ENCODE measurements around the gene CYP27C1.

The CYP27C1 gene

DNA sequence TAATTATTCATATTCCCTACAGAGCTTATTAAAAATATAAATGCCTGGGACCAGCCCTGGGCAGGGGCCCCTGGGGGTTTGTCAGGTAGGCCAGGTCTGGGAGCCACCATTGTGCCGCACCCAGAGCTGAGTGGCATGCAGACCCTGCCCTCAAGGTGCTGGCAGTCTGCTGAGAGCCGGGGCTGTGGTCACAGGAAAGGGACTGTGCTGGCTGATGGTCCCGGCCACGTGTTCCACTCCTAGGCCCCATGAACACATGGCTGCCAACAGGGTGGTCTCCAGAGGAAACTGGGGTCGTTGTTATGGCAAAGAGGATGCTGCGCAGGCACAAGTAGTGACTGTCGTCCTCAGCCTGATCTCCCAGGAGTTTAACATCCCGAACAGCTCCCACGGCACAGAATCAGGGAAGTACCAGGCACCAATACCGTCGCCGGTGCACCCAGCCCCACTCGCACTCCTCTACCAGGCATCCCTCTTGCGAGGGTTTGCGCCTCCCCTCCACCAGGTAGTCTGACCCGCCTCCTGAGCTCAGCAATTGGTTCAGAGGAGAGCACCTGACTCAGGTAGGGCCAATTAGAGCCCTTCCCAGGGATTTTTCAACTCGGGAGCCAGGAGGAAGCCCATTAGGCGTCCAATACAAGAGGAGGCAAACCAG is 73.9 kb downstream of the CYP27C1 start:
- Histone ChIP-seq H3K9me3 (ENCODE audit: control insufficient read depth, insufficient read depth, low read length) (0 out of 2 replicates have a peak, but pooled peaks cover 1% of the 10 kb centered on the region), H3K27ac (ENCODE audit: low read depth, low read length) (no peak overlapping the region), H3K4me1 (ENCODE audit: control insufficient read depth, insufficient read depth, low read length) (no peaks in the 10 kb centered on the region; the same call in 1 of the 2 replicates), H3K27me3 (ENCODE audit: control insufficient read depth, insufficient read depth, low read length) (no peaks in the 10 kb centered on the region), H3K4me3 (ENCODE audit: low read depth, low read length) (no peak overlapping the region), H3K36me3 (ENCODE audit: control insufficient read depth, insufficient read depth, low read length) (no peaks in the 10 kb centered on the region), H3K9ac (ENCODE audit: low read depth, low read length) (no peak overlapping the region)

DNA sequence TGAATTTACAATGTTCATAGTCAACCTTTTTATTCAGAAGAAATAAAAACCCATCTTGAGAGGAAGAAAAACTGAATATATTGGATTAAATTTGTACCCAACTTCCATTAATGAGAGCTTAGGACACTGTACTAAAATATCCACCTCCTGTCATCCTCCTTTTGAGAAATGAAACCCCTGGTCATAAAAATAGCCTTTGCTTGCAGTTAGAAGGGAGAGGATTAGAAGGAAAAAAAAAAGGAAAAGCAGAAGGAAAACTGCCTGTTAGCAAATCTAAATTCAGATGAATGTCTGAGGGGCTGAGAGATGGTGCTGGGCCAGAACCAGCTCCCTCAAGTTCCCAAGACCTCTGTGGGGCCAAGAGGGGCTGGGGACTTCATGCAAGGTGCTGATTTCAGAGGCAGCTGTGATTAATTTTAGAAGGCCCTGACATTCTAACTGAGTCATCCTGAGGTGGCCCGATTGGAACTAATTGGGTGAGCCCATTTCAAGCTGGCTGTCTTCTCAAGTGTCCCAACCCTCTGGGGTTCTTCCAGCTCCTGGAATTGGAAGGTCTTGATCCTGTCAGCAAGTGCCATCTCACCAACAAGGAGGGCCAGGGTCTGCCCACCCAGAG is 74.7 kb downstream of the CYP27C1 start:
- Histone ChIP-seq H3K27ac (ENCODE audit: low read depth, low read length) (no peak overlapping the region), H3K9ac (ENCODE audit: low read depth, low read length) (no peak overlapping the region), H3K36me3 (ENCODE audit: control insufficient read depth, insufficient read depth, low read length) (no peaks in the 10 kb centered on the region), H3K4me3 (ENCODE audit: low read depth, low read length) (no peak overlapping the region), H3K9me3 (ENCODE audit: control insufficient read depth, insufficient read depth, low read length) (no peaks in the 10 kb centered on the region), H3K27me3 (ENCODE audit: control insufficient read depth, insufficient read depth, low read length) (no peaks in the 10 kb centered on the region), H3K4me1 (ENCODE audit: control insufficient read depth, insufficient read depth, low read length) (no peaks in the 10 kb centered on the region; the same call in 1 of the 2 replicates)

DNA sequence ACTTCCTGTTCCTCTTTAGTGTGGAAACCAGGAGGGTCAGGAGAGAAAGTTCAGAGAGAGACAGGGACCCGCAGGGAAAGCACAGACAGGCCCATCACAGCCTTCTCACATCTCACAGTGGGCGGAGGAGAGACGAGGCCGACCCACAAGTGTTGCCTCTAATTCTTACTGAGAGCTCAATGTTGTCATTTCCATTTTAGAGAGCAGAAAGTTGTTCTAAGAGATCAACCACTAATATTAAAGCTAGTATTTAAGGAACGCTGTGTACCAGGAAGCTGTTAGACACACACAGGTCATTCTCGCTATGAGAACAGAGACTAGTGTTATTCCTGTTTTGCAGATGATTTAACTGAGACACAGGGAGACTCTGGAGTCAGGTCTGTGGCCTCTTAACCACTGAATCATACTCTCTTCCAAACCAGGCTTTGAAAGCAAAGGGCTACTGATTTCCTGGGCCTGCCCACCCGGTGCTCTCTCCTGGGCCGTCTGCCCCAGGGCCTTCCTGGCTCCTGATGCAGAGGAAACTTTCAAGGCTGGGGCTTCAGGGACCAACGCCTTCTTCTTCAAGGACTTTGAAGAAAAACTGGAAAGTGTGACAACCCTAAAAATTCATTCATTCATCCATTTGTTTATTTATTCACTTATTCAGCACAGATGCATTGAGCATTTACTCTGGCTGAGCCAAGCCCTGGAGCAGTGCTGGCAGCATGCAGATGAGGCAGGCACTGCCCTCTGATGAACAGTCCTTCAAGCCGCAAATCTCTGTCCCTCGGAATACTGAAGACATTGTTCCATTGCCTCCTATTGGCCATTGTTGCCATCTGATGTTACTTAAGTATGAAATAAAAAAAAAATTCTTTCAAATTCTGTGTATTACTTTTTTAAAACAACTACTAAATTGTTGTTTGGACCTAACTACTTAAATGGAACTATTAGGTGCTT is 76.0 kb downstream of the CYP27C1 start:
- Histone ChIP-seq H3K27ac (ENCODE audit: low read depth, low read length) (no peak overlapping the region), H3K9ac (ENCODE audit: low read depth, low read length) (no peak overlapping the region), H3K4me1 (ENCODE audit: control insufficient read depth, insufficient read depth, low read length) (no peaks in the 10 kb centered on the region; the same call in 1 of the 2 replicates), H3K9me3 (ENCODE audit: control insufficient read depth, insufficient read depth, low read length) (no peaks in the 10 kb centered on the region), H3K36me3 (ENCODE audit: control insufficient read depth, insufficient read depth, low read length) (no peaks in the 10 kb centered on the region), H3K4me3 (ENCODE audit: low read depth, low read length) (no peak overlapping the region), H3K27me3 (ENCODE audit: control insufficient read depth, insufficient read depth, low read length) (no peaks in the 10 kb centered on the region)

DNA sequence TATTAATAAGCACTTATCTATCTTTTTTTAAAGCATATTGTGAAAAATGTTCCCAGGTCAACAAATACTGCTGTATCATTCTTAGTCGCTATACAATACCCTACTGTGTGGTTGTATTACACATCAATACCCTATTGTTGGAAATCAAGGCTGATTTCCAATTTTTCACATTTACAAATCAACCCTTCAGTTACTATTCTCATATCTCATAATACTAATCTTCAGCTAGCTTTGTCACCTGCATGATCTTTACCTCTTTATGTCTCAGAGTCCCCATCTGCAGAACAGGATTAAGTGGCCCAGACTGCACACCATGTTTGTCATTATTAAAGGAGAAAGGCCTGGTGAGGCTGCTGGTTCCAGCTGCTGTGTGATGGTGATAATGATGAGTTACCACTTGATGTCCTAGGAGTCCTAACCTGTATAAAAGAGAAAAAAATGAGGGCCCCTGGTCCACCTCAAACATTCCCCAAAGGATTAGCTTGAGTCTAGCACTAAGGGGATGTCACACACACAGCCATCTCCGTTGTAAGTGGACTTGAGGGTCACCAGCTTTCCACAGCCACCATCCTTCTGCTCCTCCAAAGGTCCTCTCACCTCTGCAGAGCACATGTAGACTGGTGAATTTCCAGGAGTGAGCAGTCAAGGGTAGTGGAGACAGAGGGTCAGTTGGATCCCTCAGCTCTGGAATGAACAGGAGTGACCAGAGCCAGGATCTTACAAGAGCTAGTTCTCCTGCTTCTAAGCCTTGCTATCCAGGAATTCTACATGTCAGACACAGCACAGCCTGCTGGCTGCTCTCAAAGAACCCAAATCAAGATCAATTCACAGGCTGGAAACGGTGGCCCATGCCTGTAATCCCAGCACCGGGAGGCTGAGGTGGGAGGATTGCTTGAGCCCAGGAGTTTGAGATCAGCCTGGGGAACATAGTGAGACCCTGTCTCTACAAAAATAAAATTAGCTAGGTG is 77.2 kb downstream of the CYP27C1 start:
- no peak overlapping the region for H3K27ac ChIP-seq (ENCODE audit: low read depth, low read length)
- no peaks in the 10 kb centered on the region for H3K9me3 ChIP-seq (ENCODE audit: control insufficient read depth, insufficient read depth, low read length)
- H3K4me3 ChIP-seq (ENCODE audit: low read depth, low read length) = no peak overlapping the region
- no peak overlapping the region for H3K9ac ChIP-seq (ENCODE audit: low read depth, low read length)
- H3K4me1 ChIP-seq (ENCODE audit: control insufficient read depth, insufficient read depth, low read length) = no peaks in the 10 kb centered on the region; the same call in 1 of the 2 replicates
- H3K27me3 ChIP-seq (ENCODE audit: control insufficient read depth, insufficient read depth, low read length) = no peaks in the 10 kb centered on the region
- no peaks in the 10 kb centered on the region for H3K36me3 ChIP-seq (ENCODE audit: control insufficient read depth, insufficient read depth, low read length)

DNA sequence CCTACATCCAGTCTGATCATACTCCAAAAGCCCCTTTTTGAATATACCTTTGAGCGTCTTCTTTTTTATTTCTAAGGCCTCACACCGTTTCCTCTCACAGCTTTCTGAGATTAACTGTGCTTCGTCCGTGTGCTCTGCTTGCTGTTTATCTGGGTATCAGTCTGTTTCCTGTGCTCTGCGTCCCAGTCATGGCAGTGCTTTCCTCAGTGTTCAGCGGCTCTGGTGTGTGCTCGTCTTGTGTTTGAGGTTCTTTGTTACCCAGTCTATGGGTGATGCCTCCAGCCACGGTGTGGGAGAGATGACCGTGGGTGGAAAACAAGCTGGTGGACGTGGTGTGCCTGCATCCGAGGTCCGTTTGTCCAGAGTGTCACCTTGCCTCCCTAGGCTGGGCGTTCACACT is 79.6 kb downstream of the CYP27C1 start:
- no peaks in the 10 kb centered on the region for H3K36me3 ChIP-seq (ENCODE audit: control insufficient read depth, insufficient read depth, low read length)
- no peaks in the 10 kb centered on the region for H3K27me3 ChIP-seq (ENCODE audit: control insufficient read depth, insufficient read depth, low read length)
- no peak overlapping the region for H3K4me3 ChIP-seq (ENCODE audit: low read depth, low read length)
- H3K4me1 ChIP-seq (ENCODE audit: control insufficient read depth, insufficient read depth, low read length) = no peaks in the 10 kb centered on the region
- no peaks in the 10 kb centered on the region for H3K9me3 ChIP-seq (ENCODE audit: control insufficient read depth, insufficient read depth, low read length)
- no peak overlapping the region for H3K9ac ChIP-seq (ENCODE audit: low read depth, low read length)
- no peak overlapping the region for H3K27ac ChIP-seq (ENCODE audit: low read depth, low read length)

DNA sequence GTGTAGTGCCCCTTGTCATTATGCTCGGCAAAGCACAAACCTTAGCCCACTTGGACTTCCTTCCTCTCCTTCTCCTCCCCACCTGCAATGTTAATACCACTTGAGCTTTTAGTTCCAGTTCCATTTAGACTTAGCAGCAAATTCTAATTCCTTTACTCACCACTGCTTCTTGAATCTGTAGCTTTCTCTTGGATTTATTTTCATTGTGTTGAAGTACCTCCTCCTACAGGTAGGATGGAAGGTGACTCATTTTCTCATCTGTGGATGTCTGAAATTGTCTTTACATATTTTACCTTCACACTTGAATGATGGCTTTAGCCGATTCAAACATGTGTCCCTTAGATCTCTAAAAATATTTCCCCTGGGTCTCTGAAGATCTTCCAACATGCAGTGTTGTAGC is 80.3 kb downstream of the CYP27C1 start:
- no peak overlapping the region for H3K9ac ChIP-seq (ENCODE audit: low read depth, low read length)
- no peaks in the 10 kb centered on the region for H3K4me1 ChIP-seq (ENCODE audit: control insufficient read depth, insufficient read depth, low read length)
- no peaks in the 10 kb centered on the region for H3K9me3 ChIP-seq (ENCODE audit: control insufficient read depth, insufficient read depth, low read length)
- H3K36me3 ChIP-seq (ENCODE audit: control insufficient read depth, insufficient read depth, low read length) = no peaks in the 10 kb centered on the region
- no peaks in the 10 kb centered on the region for H3K27me3 ChIP-seq (ENCODE audit: control insufficient read depth, insufficient read depth, low read length)
- no peak overlapping the region for H3K4me3 ChIP-seq (ENCODE audit: low read depth, low read length)
- H3K27ac ChIP-seq (ENCODE audit: low read depth, low read length) = no peak overlapping the region

DNA sequence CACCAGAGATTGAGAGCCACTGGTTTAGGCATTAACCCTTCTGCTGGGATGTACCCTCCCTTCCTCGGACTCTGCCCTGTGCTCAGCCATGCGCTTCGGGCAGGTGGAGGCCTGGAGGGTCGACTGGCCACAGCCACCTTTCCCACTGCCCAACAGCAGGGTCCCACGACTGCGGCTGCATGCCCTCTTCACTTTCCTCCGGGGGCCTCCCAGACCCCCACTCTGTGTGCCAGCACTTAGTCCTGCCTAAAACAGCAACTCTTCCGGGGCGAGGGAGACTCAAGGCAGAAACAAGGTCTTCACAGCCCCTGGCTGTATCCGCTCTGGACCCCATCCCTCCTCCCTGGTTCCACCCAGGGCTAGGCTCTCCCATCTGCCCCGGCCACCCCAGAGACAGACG is 81.8 kb downstream of the CYP27C1 start:
- Histone ChIP-seq H3K9ac (ENCODE audit: low read depth, low read length) (no peak overlapping the region), H3K27me3 (ENCODE audit: control insufficient read depth, insufficient read depth, low read length) (no peaks in the 10 kb centered on the region), H3K4me1 (ENCODE audit: control insufficient read depth, insufficient read depth, low read length) (no peaks in the 10 kb centered on the region), H3K9me3 (ENCODE audit: control insufficient read depth, insufficient read depth, low read length) (no peaks in the 10 kb centered on the region), H3K27ac (ENCODE audit: low read depth, low read length) (no peak overlapping the region), H3K4me3 (ENCODE audit: low read depth, low read length) (no peak overlapping the region), H3K36me3 (ENCODE audit: control insufficient read depth, insufficient read depth, low read length) (no peaks in the 10 kb centered on the region)

DNA sequence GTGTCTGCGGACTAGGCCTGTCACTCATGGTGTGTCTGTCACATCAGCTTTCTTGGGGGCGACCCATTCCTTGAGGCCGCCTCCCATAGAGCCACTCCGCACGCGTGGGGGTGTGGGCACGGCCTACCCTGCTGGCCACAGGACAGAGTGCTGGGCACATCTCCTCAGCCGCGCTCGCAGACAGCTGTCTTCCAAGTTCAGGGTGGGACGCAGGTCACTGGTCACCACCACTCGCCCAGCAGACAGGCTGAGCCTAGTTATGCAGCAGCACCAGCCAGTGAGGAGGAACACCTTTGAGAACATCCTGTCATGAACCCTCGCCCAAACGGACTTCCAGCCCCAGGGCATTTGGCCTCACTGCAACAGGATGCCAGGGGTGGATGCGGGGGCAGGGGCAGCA is 82.4 kb downstream of the CYP27C1 start:
- Histone ChIP-seq H3K27ac (ENCODE audit: low read depth, low read length) (no peak overlapping the region), H3K4me1 (ENCODE audit: control insufficient read depth, insufficient read depth, low read length) (no peaks in the 10 kb centered on the region), H3K9me3 (ENCODE audit: control insufficient read depth, insufficient read depth, low read length) (no peaks in the 10 kb centered on the region), H3K4me3 (ENCODE audit: low read depth, low read length) (no peak overlapping the region), H3K27me3 (ENCODE audit: control insufficient read depth, insufficient read depth, low read length) (no peaks in the 10 kb centered on the region), H3K36me3 (ENCODE audit: control insufficient read depth, insufficient read depth, low read length) (no peaks in the 10 kb centered on the region), H3K9ac (ENCODE audit: low read depth, low read length) (no peak overlapping the region)

DNA sequence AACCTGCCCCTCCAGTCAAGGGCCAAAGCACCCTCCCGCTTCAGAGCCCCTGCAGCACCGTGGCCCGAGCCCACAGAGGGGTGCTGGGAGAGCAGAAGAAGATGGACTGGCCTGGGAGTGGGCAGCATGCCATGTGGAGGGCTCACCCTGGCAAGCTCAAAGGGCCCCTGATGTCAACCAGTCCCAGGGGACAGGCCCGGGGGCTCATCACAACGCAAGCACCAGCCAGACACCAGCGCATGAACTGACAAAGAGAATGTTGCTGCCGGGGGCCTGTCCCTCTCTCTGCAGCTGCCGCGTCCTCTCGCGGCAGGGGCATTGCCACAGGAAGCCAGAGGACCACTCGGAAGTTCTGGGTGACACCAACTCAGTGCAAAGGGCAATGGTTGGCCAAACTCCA is 82.9 kb downstream of the CYP27C1 start:
- Histone ChIP-seq H3K9ac (ENCODE audit: low read depth, low read length) (no peak overlapping the region), H3K27me3 (ENCODE audit: control insufficient read depth, insufficient read depth, low read length) (no peaks in the 10 kb centered on the region), H3K4me1 (ENCODE audit: control insufficient read depth, insufficient read depth, low read length) (no peaks in the 10 kb centered on the region), H3K9me3 (ENCODE audit: control insufficient read depth, insufficient read depth, low read length) (no peaks in the 10 kb centered on the region), H3K4me3 (ENCODE audit: low read depth, low read length) (no peak overlapping the region), H3K27ac (ENCODE audit: low read depth, low read length) (no peak overlapping the region), H3K36me3 (ENCODE audit: control insufficient read depth, insufficient read depth, low read length) (no peaks in the 10 kb centered on the region)

All from HUES48 (cell line).